Measurements from ENCODE around the gene KSR1. TPM values are rescaled to one million over a fixed set of nuclear protein-coding genes. Genes with fewer than 3 reads are reported as not detected.

KSR1 gene
- total RNA-seq, 2 donors from 2014 or later, result 99.9 to 142 TPM

GRCh38 chr17:27417596-27418365 lies 38.5 kb upstream of the KSR1 start:
- Histone ChIP-seq H3K27me3 (no peaks in the 10 kb centered on the region), H3K4me1 (no peaks in the 10 kb centered on the region), H3K36me3 (replicated peaks in 1 of 2; ENCODE audit: insufficient read depth in 1 of 2, low read depth in 2 of 2) (no peaks in the 10 kb centered on the region), H3K9me3 (no peaks in the 10 kb centered on the region), H3K27ac (no peak overlapping the region), H3K4me3 (no peak overlapping the region)
- no peak for ATAC-seq
- no peak for DNase-seq
- intact Hi-C loops (cut with DNase I), result no loop called here
- TF ChIP-seq POLR2A (IDR thresholded peaks at IDR 0.05), result no peak
- TF ChIP-seq, protein P1, sequence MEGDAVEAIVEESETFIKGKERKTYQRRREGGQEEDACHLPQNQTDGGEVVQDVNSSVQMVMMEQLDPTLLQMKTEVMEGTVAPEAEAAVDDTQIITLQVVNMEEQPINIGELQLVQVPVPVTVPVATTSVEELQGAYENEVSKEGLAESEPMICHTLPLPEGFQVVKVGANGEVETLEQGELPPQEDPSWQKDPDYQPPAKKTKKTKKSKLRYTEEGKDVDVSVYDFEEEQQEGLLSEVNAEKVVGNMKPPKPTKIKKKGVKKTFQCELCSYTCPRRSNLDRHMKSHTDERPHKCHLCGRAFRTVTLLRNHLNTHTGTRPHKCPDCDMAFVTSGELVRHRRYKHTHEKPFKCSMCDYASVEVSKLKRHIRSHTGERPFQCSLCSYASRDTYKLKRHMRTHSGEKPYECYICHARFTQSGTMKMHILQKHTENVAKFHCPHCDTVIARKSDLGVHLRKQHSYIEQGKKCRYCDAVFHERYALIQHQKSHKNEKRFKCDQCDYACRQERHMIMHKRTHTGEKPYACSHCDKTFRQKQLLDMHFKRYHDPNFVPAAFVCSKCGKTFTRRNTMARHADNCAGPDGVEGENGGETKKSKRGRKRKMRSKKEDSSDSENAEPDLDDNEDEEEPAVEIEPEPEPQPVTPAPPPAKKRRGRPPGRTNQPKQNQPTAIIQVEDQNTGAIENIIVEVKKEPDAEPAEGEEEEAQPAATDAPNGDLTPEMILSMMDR (IDR thresholded peaks at IDR 0.05), result no peak
- WGBS, 2 donors, result 88 to 92% methylated on average over 6 to 13 of the region's 13 CpGs

GRCh38 chr17:27418366-27418615 lies 38.0 kb upstream of the KSR1 start:
- Histone ChIP-seq H3K36me3 (replicated peaks in 1 of 2; ENCODE audit: insufficient read depth in 1 of 2, low read depth in 2 of 2) (no peaks in the 10 kb centered on the region), H3K4me3 (no peak overlapping the region), H3K27me3 (no peaks in the 10 kb centered on the region), H3K9me3 (no peaks in the 10 kb centered on the region), H3K27ac (no peak overlapping the region), H3K4me1 (no peaks in the 10 kb centered on the region)
- TF ChIP-seq, protein P1 (IDR thresholded peaks at IDR 0.05), result no peak
- TF ChIP-seq POLR2A (IDR thresholded peaks at IDR 0.05), result no peak
- DNase-seq, result no peak
- WGBS, 2 donors, result 82% methylated on average over 3 of the region's 3 CpGs; no CpG with 5 or more reads in 1 of the 2 donors
- intact Hi-C loops (cut with DNase I), result no loop called here
- no peak for ATAC-seq

GRCh38 chr17:27419156-27419555 lies 37.1 kb upstream of the KSR1 start:
- Histone ChIP-seq H3K4me1 (no peaks in the 10 kb centered on the region), H3K27ac (no peak overlapping the region), H3K36me3 (replicated peaks in 1 of 2; ENCODE audit: insufficient read depth in 1 of 2, low read depth in 2 of 2) (no peaks in the 10 kb centered on the region), H3K4me3 (no peak overlapping the region), H3K9me3 (no peaks in the 10 kb centered on the region), H3K27me3 (no peaks in the 10 kb centered on the region)
- ATAC-seq (no peak), DNase-seq (no peak)
- 94 to 100% methylated on average over 2 to 4 of the region's 4 CpGs for WGBS, 2 donors
- TF ChIP-seq, protein P1 (IDR thresholded peaks at IDR 0.05), result no peak
- no peak for TF ChIP-seq POLR2A (IDR thresholded peaks at IDR 0.05)
- intact Hi-C loops (cut with DNase I), result no loop called here

GRCh38 chr17:27420211-27420950 lies 35.9 kb upstream of the KSR1 start:
- 66 to 95% methylated on average over 8 to 9 of the region's 9 CpGs for WGBS, 2 donors
- intact Hi-C loops (cut with DNase I), result no loop called here
- no peak for TF ChIP-seq POLR2A (IDR thresholded peaks at IDR 0.05)
- TF ChIP-seq, protein P1 (IDR thresholded peaks at IDR 0.05), result no peak

More at GRCh38 chr17:27420211-27420950, 35.9 kb upstream of the KSR1 start:
- DNase-seq (no peak), ATAC-seq (no peak)
- H3K4me1 ChIP-seq, result no peaks in the 10 kb centered on the region
- no peaks in the 10 kb centered on the region for H3K9me3 ChIP-seq
- no peaks in the 10 kb centered on the region for H3K36me3 ChIP-seq (replicated peaks in 1 of 2; ENCODE audit: insufficient read depth in 1 of 2, low read depth in 2 of 2)
- no peaks in the 10 kb centered on the region for H3K27me3 ChIP-seq
- H3K4me3 ChIP-seq, result no peak overlapping the region
- H3K27ac ChIP-seq, result no peak overlapping the region
